KBM-7 (cell line): ENCODE measurements around the gene ORAI1.
"Not testable (repeated sequence)": the region's sequence is repeated elsewhere in the genome, so short reads cannot be mapped to it uniquely, and the experiment has no call there.

Experiments
- DNase-seq: peaks from one replicate; pipeline ENCODE4 v3.0.0-alpha.2; 2015
- in situ Hi-C: fragments of 300-500 bp; cut with MboI; formaldehyde crosslinking; loops from 2 replicates; pipeline ENCODE4 v1.14.3; 2020; ENCODE audit warnings: low sequenced_read_pairs, low pct_unique_long_range_greater_than_20kb, mixed read lengths

ORAI1 gene

DNA sequence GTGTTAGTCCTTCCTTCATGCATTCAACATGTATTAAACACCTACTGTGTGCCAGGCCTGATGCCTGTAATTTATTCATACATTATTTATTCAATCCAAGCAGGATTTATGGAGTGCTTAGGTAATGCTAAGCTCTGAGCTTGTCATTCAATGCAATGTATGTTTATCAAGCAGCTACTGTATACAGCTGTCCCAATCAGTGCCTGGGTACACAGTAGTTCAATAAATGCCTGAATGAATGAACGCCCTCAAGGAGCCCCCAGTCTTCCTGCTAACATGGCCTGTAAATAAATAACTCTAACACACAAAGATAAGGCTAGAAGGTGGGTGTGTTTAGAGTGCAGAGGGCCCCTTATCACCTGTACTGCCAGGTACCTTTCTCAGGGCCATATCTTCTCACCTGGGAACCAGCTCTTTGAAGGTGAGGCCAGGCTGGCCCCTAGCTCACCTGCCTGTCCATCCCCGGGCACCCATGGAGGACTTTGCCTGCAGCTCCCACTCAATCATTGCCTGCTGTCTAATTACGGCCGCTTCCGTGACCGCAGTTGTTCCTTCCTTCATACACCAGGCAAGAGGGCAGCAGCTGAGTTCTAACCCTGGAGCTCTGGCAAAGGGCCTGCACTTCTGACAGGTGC is 25.5 kb upstream of the ORAI1 start:
- in situ Hi-C loops: no loop called here

DNA sequence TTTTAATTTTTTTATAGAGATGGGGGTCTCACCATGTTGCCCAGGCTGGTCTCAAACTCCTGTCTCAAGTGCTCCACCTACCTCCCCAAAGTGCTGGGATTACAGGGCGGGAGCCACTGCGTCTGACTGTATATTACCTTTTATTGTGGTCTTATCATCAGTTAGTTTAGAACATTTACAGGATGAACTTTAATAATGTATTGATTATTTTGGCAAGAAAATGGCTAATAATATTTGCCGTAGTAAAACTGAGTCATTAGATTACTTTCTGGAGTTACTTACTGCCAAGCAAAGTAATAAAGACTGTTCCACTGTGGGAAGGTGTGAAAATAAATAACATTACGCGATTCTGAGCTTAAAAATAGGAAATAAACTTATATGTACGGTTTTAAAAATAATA is 23.6 kb upstream of the ORAI1 start:
- no peak for DNase-seq
- in situ Hi-C loops: no loop called here

More for the DNA sequence above, 25.5 kb upstream of the ORAI1 start:
- no peak for DNase-seq

DNA sequence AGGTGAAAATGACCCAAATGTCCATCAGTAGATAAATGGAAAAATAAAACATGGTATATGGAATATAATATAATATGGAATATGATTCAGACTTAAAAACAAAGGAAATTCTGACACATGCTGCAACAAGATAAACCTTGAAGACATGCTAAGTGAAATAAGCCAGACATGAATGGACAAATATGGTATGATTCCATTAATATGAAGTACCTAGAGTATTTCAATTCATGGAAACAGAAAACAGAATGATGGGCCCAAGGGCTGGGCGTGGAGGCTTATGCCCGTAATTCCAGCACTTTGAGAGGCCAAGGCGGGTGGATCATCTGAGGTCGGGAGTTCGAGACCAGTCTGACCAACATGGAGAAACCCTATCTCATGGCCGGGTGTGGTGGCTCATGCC is 22.7 kb upstream of the ORAI1 start:
- DNase-seq: no peak
- in situ Hi-C loops: no loop called here

DNA sequence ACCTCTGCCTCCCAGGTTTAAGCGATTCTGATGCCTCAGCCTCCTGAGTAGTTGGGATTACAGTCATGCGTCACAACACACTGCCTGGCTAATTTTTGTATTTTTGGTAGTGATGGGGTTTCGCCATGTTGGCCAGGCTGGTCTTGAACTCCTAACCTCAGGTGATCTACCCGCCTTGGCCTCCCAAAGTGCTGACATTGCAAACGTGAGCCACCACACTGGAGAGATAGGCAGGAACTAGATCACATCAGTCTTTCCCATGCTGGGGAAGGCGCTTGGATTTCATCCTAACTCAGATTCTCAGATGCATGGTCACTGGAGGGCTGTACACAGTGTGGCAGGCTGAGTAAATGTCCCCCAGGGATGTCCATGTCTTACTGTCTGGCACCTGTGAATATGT is 18.0 kb upstream of the ORAI1 start:
- DNase-seq: no peak
- in situ Hi-C loops: no loop called here

DNA sequence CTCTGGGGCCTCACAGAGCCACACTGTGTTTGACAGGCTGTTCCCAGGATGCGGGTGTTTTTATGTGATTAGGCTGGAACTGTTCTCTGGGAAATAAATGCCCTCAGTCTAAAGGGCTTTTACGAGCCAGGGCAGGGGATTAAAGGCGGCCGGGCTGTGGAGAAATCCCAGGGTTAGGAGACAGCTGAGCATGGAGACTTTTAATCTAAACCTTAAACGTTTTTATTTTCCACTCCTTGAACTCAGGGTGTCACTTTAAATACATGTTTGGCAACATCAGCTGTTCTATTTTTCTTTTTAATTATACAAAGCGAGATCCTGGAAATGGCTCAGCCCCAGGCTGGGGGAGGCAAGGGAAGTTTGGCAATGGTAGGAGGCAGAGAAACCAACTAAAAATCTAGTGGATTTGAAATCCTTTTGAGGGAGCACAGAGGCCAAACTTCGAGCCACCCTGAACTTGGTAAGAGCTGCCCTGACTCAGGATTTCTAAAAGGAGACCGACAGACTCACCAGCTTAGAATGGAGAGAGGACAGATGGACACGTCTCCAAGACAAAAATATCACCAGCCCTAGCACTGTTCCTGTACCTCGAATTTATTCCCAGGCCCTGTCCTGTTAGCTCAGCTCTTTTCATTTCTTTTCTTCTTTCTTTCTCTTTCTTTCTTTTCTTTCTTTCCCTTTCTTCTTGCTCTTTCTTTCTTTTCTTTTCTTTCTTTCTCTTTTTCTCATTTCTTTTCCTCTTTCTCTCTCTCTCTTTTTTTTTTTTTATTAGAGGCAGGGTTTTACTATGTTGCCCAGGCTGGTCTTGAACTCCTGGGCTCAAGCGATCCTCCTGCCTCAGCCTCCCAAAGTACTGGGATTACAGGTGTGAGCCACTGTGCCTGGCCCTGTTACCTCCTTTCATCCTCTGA is 15.8 kb upstream of the ORAI1 start:
- no peak for DNase-seq
- in situ Hi-C loops: no loop called here

DNA sequence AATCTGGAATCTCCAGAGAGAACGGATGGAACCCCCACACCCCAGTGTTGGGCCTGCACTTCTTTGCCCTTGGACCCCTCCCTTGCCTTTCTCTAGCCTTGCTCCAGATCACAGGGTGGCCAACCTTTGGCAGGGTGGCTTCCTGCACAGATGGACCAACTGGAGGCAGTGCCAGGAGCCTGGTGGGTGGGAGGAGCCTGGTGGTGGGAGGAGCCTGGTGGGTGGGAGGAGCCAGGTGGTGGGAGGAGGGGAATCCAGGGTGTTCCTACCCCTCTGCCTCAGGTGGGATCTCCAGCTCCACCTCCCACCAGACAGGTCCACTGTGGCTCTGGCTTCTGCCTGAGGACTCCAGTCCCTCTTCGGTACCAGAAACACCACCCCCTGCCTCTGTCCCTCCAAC is 15.0 kb upstream of the ORAI1 start:
- no peak for DNase-seq
- in situ Hi-C loops: no loop called here

DNA sequence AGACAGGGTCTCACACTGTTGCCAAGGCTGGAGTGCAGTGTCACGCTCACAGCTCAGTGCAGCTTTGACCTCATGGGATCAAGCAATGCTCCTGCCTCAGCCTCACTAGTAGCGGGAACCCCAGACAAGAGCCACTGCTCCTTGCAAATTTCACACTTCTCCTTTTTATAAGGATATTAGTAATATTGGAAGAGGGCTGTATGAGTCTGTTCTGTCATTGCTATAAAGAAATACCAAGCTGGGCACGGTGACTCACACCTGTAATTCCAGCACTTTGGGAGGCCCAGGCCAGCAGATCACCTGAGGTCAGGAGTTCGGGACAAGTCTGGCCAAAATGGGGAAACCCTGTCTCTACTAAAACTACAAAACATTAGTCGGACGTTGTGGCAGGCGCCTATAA is 12.9 kb upstream of the ORAI1 start:
- in situ Hi-C loops: no loop called here
- no peak for DNase-seq

DNA sequence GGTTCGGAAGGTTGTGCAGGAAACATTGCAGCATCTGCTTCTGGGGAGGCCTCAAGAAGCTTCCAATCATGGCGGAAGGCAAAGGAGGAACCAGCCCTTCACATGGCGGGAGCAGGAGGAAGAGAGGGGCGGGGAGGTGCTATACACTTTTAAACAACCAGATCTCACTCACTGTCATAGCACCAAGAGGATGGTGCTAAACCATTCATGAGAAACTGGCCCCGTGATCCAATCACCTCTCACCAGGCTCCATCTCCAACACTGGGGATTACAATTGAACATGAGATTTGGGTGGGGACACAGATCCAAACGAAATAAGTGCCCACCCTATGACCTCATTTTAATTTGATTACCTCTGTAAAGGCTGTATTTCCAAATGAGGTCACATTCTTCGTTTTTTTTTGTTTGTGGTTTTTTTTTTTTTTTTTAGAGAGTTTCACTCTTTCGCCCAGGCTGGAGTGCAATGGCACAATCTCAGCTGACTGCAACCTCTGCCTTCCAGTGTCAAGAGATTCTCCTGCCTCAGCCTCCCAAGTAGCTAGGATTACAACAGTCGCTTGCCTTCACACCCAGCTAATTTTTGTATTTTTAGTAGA is 11.4 kb upstream of the ORAI1 start:
- DNase-seq: peak; percentile 43
- in situ Hi-C loops: no loop called here

DNA sequence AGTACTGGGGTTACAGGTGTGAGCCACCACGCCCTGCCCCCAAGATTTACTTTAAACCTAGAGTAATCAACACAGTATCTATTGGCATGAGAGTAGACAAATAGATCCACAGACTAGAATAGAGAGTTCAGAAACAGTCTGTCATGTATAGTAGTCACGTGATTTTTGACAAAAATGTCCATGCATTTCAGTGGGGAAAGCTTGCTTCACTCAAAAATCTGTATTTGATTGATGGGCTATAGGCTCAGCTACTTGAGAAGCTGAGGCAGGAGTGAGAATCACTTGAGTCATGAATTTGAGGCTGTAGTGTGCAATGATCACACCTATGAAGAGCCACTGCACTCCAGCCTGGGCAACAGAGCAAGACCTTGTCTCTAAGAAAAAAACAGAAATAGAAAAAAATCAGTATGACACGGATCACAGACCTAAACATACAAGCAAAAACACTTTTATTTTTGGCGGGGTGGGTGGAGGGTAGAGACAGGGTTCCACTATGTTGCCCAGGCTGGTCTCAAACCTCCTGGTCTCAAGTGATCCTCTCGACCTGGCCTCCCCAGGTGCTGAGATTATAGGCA is 7.6 kb upstream of the ORAI1 start:
- no peak for DNase-seq
- in situ Hi-C loops: no loop called here

DNA sequence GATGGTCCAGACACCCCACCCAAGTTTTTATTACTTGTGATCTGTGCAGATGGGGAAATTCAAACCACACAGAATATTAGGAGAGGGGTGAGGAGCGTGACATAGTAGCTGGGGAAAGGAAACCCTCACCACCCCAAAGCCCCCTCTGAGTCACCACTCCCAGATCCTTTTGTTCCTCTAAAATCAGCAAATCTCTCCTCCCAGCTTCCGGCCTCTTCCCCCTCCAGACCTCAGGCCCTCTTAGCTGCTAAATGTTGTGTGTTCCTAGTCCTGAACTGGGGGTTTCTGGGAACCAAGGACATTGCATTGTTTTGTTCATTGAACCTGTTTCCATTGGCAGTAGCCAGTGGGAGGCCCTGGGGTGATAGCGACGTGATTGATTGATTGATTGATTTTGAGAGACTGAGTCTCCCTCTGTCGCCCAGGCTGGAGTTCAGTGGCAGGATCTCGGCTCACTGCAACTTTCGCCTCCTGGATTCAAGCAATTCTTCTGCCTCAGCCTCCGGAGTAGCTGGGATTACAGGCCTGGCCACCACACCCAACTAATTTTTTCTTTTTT is 5.9 kb upstream of the ORAI1 start:
- DNase-seq: peak; percentile 90
- in situ Hi-C loops: no loop called here

DNA sequence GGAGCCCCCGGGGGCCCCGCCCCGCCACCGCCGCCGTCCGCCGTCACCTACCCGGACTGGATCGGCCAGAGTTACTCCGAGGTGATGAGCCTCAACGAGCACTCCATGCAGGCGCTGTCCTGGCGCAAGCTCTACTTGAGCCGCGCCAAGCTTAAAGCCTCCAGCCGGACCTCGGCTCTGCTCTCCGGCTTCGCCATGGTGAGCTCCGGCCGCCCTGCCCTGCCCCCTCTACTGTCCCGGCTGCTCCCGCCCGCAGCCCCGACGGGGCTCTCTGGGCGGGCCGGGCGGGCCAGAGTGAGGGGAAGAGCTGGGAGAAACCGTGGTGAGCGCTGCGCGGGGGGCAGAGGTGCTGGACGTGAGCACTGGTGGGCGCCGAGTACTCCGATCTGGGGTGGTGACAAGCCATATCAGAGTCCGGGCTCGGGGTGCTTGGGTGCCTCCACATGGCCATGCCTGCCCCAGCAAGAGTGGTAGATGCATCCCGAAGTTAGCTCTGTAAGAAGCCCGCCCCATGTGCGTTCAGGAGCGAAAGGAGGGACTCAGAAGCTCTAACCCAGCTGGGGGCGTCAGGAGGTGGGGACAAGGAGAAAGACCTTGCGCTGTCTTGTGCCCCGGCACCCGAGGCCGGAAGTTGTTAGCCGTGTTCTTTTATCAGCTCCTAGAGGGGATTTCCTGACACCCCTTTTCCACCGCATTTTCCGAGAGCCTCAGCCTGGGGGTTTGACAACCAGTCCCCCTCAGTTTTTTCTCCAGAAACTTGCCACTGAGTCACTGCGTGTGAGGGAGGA is 717 bp downstream of the ORAI1 start:
- DNase-seq: peak; percentile 81
- in situ Hi-C loops: no loop called here

DNA sequence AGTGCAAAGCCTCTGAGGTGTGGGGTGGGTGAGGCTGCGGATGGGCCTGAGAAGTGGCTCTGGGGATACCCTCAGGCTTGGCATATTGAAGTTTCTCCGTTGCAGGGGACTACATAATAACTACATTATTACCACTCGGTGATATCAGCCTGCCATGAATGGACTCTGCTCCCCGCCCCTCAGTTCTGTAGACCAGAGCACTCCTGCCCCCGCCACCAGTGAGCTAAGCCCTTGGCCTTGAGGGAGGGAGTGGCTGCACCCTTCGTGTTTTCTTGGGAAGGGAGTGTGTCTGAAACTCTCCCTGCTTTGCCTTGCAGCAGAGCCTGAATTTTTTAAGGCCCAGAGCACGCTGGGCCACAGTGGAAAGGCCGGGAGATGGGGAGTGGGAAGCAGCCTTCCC is 1.7 kb downstream of the ORAI1 start:
- in situ Hi-C loops: no loop called here
- DNase-seq: no peak

DNA sequence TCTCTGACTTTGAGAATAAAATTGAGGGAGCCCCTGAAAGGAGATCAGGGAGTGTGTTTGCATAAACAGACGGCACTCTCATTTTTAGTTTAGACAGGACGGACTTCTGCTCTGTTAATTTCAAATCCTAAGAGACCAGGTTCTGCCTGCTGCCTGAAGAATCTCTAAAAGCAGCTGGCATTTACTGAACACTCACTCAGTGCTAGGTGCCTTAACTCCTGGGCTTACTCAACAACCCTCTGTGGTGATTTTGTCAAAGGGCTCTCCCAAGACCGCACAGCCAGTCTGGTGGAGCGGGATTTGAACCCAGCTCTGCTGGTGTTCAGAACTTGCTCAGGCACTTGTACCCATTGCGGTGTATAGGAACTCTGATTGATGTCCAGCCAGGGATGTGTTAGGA is 2.2 kb downstream of the ORAI1 start:
- in situ Hi-C loops: no loop called here
- peak; percentile 44 for DNase-seq

DNA sequence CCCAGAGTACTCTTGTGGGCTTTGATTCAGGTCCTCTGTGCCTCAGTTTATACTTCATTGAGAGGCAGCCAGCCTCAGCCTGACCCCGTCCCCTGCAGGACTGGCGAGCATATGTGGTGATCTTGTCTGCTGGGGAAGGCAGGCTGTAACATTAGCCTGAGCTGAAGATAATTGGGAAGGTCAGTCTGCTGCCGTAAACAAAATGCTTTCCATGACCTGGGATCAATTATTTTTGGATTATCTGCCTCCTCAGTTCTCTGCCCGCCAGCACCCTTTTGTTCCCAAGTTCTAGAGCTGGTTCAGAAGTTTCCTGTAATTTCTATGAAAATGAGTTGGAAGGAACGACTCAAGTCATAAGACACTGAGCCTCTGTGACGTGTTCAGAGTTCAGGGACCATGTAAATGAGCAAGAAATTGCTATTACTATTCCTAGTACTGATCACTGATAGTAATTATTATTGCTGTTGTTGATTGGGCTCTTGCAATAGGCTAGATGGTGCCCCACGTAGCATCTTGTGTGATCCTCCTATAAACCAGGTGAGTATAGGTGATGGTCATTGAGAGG is 4.5 kb downstream of the ORAI1 start:
- in situ Hi-C loops: no loop called here
- DNase-seq: no peak

DNA sequence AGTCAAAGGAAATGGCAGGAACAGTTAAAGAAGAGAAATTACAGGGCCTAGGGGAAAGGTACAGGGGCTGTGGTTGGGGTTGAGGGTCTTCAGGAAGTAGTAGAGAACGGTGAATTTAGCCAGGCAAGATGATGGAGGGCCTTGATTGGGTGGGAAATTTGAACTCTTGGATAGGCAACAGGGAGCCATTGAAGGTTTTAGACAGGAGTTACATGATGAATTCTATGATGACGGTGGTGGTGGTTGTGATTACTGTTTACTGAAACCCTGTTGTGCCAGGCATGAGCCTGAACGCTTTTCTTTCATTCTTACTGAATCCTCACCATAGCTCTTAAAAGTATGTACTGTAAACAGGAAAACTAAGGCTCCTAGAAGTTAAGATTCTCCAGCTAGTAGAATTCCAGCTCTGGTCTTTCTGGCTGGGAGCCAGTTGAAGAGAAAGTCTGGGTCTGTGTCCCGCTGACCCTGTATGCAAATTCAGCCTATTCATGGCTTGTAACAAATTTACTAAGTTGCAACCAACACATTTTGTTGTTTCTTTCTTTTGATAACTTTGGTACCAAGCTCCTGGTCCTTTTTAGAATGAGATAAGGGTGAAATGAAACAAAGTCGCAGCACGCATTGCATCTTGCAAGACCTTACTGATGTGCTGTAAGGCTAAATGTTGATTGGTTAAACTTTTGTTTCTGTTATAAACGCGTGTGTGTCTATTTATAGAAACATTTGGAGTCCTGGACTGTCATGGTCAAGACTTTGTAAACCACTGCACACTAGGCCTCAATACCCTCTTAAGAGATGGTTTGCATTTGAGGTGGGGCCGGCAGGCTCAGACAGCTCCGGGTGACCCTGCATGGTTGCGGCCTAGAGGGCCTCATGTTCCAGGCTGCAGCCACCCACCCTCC is 6.0 kb downstream of the ORAI1 start:
- in situ Hi-C loops: no loop called here
- DNase-seq: no peak

DNA sequence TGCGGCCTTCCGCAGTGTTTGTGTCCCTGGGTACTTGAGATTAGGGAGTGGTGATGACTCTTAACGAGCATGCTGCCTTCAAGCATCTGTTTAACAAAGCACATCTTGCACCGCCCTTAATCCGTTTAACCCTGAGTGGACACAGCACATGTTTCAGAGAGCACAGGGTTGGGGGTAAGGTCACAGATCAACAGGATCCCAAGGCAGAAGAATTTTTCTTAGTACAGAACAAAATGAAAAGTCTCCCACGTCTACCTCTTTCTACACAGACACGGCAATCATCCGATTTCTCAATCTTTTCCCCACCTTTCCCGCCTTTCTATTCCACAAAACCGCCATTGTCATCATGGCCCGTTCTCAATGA is 7.5 kb downstream of the ORAI1 start:
- DNase-seq, in situ Hi-C loops: not testable (repeated sequence)

DNA sequence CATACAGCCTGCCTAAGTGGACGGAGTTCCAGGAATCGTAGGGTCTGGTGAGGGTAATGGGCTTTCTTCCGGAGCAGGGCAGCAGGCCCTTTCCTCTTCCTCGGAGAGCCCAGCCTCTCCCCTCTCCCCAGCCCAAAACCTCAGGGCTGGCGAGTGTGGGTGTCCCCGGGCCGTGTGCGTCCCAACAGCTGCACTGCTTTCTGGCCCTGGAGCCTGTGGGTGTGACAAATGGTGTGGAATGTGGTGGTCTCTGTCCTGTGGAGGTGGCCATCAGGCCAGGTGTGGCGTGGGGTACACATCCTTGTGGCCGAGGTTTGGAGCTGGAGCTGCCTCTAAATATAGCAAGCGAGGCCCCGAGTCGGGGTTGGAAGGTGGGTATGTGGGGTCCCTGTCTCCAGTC is 8.5 kb downstream of the ORAI1 start:
- in situ Hi-C loops: no loop called here
- no peak for DNase-seq
